Measurements from ENCODE around the gene ATR. TPM values are rescaled to one million over a fixed set of nuclear protein-coding genes. Genes with fewer than 3 reads are reported as not detected.
"Not testable (repeated sequence)": the region's sequence is repeated elsewhere in the genome, so short reads cannot be mapped to it uniquely, and the experiment has no call there.

ATR gene
- total RNA-seq, 1 experiment from 2014 or later: 32.8 TPM

GRCh38 chr3:142450881-142451280 is 127.7 kb downstream of the ATR start:
- no peak for DNase-seq (ENCODE audit: low read depth)

- no peak for DNase-seq (ENCODE audit: low read depth)
These were observed 128.3 kb downstream of the ATR start for GRCh38 chr3:142450189-142450588.

GRCh38 chr3:142447852-142448823 is 130.4 kb downstream of the ATR start, which contains the start of gene XRN1:
XRN1 (minus strand) TSS chr3:142448037; CDS start chr3:142447944, 93 bp downstream.
- DNase-seq (ENCODE audit: low read depth): peak; percentile 95

GRCh38 chr3:142447301-142447851 is 131.2 kb downstream of the ATR start:
- no peak for DNase-seq (ENCODE audit: low read depth)

DNA sequence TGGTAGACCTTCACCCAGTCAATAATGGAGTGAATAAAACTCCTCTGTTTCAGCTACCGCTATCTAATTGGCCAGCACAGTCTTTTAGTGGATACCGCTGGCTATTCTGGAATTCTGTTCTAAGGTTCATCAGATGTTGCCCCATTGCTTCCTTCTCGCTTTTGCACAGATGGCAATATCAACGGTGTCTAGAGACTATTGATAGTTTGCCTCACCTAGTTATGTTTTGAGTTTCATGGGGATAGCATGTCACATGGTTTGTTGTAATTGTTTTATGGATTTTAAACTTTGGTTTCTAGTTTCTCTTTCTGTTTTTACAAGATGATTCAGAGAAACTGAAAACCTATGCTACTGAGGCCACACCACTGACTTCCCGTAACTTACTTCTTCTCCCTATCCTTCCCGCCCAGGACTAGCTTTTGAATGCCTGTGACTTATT is 132.7 kb downstream of the ATR start:
- peak; percentile 58 for DNase-seq (ENCODE audit: low read depth)

DNA sequence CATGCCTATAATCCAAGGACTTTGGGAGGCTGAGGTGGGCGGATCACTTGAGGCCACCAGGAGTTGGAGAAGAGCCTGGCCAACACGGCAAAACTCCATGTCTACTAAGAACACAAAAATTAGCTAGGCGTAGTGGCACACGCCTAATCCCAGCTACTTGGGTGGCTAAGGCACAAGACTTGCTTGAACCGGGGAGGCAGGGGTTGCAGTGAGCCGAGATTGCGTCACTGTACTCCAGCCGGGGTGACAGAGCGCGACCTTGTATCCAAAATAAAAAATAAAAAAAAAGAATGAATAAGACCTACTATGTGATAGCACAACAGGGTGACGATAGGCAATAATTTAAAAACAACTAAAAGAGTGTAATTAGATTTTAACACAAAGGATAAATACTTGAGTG is 134.2 kb downstream of the ATR start:
- no peak for DNase-seq (ENCODE audit: low read depth)

DNA sequence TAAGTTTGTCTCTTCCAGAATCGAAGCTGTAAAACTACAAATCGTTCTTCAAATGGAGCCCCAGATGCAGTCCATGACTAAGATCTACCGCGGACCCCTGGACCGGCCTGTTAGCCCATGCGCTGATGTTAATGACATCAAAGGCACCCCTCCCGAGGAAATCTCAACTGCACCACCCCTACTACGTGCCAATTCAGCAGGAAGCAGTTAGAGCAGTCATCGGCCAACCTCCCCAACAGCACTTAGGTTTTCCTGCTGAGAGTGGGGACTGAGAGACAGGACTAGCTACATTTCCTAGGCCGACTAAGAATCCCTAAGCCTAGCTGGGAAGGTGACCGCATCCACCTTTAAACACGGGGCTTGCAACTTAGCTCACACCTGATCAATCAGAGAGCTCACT is 135.5 kb downstream of the ATR start:
- not testable (repeated sequence) for DNase-seq (ENCODE audit: low read depth)

- not testable (repeated sequence) for DNase-seq (ENCODE audit: low read depth)
These were observed 138.9 kb downstream of the ATR start for GRCh38 chr3:142439499-142440220.

GRCh38 chr3:142438096-142438495 is 140.4 kb downstream of the ATR start:
- DNase-seq (ENCODE audit: low read depth): not testable (repeated sequence)

GRCh38 chr3:142436951-142437585 is 141.5 kb downstream of the ATR start:
- DNase-seq (ENCODE audit: low read depth): no peak

DNA sequence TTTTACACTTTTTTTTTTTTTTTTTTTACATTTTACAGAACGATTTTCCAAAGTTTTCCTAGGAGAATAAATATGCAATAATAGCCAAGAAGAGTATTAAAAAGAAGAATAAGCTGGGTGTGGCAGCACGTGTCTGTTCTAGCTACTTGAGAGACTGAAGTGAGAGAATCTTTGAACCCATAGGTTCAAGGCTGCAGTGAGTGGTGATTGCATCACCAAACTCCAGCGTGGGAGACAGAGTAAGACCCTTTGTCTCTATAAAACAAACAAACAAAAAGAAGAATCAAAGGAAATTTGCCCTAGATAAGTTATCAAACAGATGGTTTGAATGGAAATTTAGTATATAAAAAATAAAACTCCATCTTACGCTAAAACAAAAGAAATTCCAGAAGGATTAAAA is 144.0 kb downstream of the ATR start:
- no peak for DNase-seq (ENCODE audit: low read depth)

DNA sequence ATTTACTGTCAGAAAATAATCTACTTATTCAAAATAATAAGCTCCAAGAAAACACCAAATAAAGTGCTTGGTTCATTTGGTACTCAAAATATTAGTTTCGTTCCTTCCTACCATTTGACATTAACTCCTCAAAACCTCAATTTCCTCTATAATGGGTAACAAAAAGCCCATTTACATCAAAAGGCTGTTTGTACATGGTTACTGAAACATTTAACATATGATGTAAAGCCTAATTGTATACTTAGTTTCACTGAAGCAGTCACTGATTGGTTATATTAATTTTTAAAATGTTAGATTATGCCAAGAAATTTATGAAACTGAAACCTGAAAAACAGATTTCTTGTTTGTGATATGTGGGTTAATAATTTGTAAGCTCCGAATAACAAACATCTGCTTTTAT is 145.4 kb downstream of the ATR start:
- DNase-seq (ENCODE audit: low read depth): no peak

DNA sequence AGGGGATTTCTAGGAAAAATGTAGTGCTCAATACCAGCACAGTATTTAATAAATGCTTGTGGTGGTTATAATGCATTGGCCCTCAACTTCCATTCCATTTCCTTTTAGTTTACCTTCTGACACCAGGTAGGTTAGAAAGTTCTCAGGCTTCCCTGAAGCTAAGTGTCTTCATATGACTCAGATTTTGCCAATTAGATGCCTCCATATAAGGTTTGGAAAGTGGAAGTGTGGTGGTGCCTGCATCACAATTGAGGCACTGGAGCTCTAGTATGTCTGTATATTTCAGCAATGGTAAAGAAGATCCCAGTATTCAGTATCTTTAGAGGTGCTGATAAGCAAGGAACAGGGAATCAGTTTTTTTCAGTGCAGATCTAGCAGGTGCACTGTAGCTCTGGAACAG is 149.0 kb downstream of the ATR start:
- no peak for DNase-seq (ENCODE audit: low read depth)

- no peak for DNase-seq (ENCODE audit: low read depth)
These were observed 153.8 kb downstream of the ATR start for GRCh38 chr3:142424754-142425153.

DNA sequence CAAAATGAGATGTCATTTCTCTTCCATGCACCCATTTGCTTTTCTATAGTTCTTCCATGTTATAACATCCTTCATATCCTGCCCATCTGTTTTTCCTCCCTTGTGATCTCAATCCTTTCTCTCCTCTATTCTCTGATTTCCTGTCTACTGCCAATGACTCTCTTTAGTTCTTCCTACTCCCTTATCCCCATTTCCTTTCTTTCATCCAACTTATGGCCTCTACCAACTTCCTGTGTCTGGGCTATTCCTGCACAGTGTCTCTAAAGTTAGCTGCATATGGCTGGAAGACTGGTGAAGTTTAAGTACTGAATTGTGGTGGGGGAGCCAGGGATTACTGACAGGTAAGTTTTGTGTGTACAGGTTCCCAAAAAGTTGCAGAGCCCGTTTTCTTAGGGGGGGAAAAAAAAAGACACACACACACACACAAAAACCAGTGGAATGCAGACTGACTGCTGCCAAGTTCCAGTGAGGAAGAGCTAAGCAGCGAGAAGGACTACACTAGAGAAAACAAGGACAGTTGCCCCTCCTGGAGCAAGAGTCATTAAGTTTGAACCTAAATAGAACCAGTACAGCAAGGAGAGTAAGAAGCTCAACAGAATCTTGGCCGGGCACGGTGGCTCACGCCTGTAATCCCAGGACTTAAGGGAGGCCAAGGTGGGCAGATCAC is 159.5 kb downstream of the ATR start:
- DNase-seq (ENCODE audit: low read depth): peak; percentile 30

DNA sequence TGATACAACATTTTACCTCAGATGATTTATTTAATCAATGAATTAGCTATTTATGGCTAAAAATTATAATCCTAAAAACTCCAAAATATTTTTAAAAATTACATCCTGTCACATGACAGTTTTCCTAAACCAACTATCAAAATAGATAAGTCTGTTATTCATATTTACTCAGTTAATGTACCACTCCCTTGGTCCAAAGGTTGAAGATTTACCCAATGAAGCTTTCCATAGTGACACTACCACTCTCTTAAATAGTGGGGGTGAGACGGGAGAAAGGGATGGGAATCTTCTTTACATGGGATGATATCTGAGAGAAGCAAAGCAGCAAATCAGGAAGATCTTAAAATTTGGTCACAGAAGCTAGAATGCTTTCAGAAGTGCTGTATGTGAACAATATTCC is 161.2 kb downstream of the ATR start:
- DNase-seq (ENCODE audit: low read depth): no peak

GRCh38 chr3:142400537-142400936 is 178.0 kb downstream of the ATR start:
- not testable (repeated sequence) for DNase-seq (ENCODE audit: low read depth)

Measured in HT1080 (cell line).